GM19468 (cell line): ENCODE measurements around the gene ZNF117.
"Not testable (repeated sequence)": the region's sequence is repeated elsewhere in the genome, so short reads cannot be mapped to it uniquely, and the experiment has no call there.

Experiments
- ATAC-seq: cut with Tn5 transposase; IDR thresholded peaks from one replicate; pipeline ENCODE4 v1.9.1; 2021; ENCODE audit warnings: mild to moderate bottlenecking, moderate library complexity, moderate number of reproducible peaks; ENCODE audit not compliant: unreplicated experiment; ENCODE audit errors: extremely low read depth

ZNF117 gene

DNA sequence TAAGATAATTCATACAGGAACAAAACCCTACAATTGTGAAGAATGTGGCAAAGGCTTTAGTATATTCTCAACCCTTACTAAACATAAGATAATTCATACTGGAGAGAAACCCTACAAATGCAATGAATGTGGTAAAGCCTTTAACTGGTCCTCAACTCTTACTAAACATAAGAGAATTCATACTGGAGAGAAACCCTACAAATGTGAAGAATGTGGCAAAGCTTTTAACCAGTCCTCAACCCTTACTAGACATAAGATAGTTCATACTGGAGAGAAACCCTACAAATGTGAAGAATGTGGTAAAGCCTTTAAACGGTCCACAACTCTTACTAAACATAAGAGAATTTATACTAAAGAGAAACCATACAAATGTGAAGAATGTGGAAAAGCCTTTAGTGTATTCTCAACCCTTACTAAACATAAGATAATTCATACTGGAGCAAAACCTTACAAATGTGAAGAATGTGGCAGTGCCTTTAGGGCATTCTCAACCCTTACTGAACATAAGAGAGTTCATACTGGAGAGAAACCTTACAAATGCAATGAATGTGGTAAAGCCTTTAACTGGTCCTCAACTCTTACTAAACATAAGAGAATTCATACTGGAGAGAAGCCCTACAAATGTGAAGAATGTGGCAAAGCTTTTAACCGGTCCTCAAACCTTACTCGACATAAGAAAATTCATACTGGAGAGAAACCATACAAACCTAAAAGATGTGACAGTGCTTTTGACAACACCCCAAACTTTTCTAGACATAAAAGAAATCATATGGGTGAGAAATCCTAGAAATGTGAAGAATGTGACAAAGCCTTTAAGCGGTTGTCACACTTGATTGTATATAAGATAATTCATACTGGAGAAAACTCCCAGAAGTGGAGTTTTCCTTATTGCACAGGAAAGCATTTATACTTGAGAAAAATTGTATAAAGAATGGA, 62.3 kb downstream of the ZNF117 start:
- not testable (repeated sequence) for ATAC-seq
